Esophagus squamous epithelium (tissue), 4 donors: ENCODE data around the gene RESP18.

ENCODE experiments used
- CTCF ChIP-seq, 6 experiments: fragments of 450-650 bp in 4 of 6; fragments of 200-600 bp in 2 of 6; sonication (generic) in 2 of 6; IDR thresholded peaks; one replicate each; pipeline ENCODE4 v1.5.1; 2016 to 2019; ENCODE audit warnings: antibody characterized with exemption in 6 of 6, mild to moderate bottlenecking in 4 of 6, moderate library complexity in 4 of 6
- POLR2A ChIP-seq, 4 donors: fragments of 450-650 bp; IDR thresholded peaks; one replicate each; pipeline ENCODE4 v1.6.1; 2017; ENCODE audit warnings: antibody characterized with exemption in 4 of 4, mild to moderate bottlenecking in 4 of 4, moderate library complexity in 3 of 4

GRCh38 chr2:219362524-219363164, 30.1 kb upstream of the RESP18 start:
- TF ChIP-seq CTCF (IDR thresholded peaks at IDR 0.05) (no peak), POLR2A (IDR thresholded peaks at IDR 0.05) (no peak)
